GM19395 (cell line): Measurements from ENCODE around the gene ZFYVE28.

ENCODE experiments used
- ATAC-seq: cut with Tn5 transposase; IDR thresholded peaks from one replicate; pipeline ENCODE4 v1.9.1; 2021; ENCODE audit warnings: mild to moderate bottlenecking, moderate library complexity; ENCODE audit not compliant: unreplicated experiment

The ZFYVE28 gene

GRCh38 chr4:2291705-2292645 lies 126.5 kb downstream of the ZFYVE28 start:
- no peak for ATAC-seq

GRCh38 chr4:2290974-2291704 lies 127.3 kb downstream of the ZFYVE28 start:
- ATAC-seq = no peak

GRCh38 chr4:2290488-2290887 lies 128.0 kb downstream of the ZFYVE28 start:
- ATAC-seq = no peak

- ATAC-seq = no peak
These were observed 128.5 kb downstream of the ZFYVE28 start for GRCh38 chr4:2289955-2290333.

- ATAC-seq = no peak
These were observed 129.0 kb downstream of the ZFYVE28 start for GRCh38 chr4:2289311-2289954.

- ATAC-seq = no peak
These were observed 130.3 kb downstream of the ZFYVE28 start for GRCh38 chr4:2288051-2288541.

GRCh38 chr4:2287594-2287915 lies 130.9 kb downstream of the ZFYVE28 start:
- no peak for ATAC-seq

GRCh38 chr4:2286904-2287593 lies 131.4 kb downstream of the ZFYVE28 start:
- no peak for ATAC-seq

GRCh38 chr4:2285613-2286381 lies 132.6 kb downstream of the ZFYVE28 start:
- ATAC-seq = no peak

GRCh38 chr4:2284934-2285612 lies 133.4 kb downstream of the ZFYVE28 start:
- no peak for ATAC-seq

GRCh38 chr4:2284161-2284933 lies 134.1 kb downstream of the ZFYVE28 start:
- ATAC-seq = no peak

GRCh38 chr4:2283199-2283711 lies 135.2 kb downstream of the ZFYVE28 start:
- ATAC-seq = no peak

GRCh38 chr4:2281575-2282343 lies 136.7 kb downstream of the ZFYVE28 start:
- peak; percentile 92 for ATAC-seq

- ATAC-seq = no peak
These were observed 137.7 kb downstream of the ZFYVE28 start for GRCh38 chr4:2280531-2281300.

GRCh38 chr4:2277956-2278355 lies 140.5 kb downstream of the ZFYVE28 start:
- ATAC-seq = no peak

- no peak for ATAC-seq
These were observed 141.7 kb downstream of the ZFYVE28 start for GRCh38 chr4:2276581-2277325.
